Lower lobe of right lung (tissue), 2 donors: ENCODE results near the gene TNFSF13B. TPM values are rescaled to one million over a fixed set of nuclear protein-coding genes. Genes with fewer than 3 reads are reported as not detected.

Experiments used
- ATAC-seq, 2 donors: fragments of 200-7000 bp; cut with Tn5 transposase; one replicate each; pipeline ENCODE4 v1.9.1; 2020 to 2022; ENCODE audit warnings: mild to moderate bottlenecking in 2 of 2, moderate library complexity in 2 of 2
- DNase-seq: peaks from one replicate; pipeline ENCODE4 v3.0.0-alpha.2; 2020
- H3K27ac ChIP-seq: fragments of 200-600 bp; one replicate; pipeline ENCODE4 v1.8.0; 2022
- H3K27me3 ChIP-seq: fragments of 200-600 bp; one replicate; pipeline ENCODE4 v1.8.0; 2022; ENCODE audit warnings: low read depth
- H3K36me3 ChIP-seq: fragments of 200-600 bp; one replicate; pipeline ENCODE4 v1.8.0; 2022; ENCODE audit warnings: mild to moderate bottlenecking
- H3K4me1 ChIP-seq: fragments of 200-600 bp; one replicate; pipeline ENCODE4 v1.8.0; 2022
- H3K4me3 ChIP-seq: fragments of 200-600 bp; one replicate; pipeline ENCODE4 v1.8.0; 2022; ENCODE audit warnings: mild to moderate bottlenecking
- H3K9me3 ChIP-seq: fragments of 200-600 bp; one replicate; pipeline ENCODE4 v1.8.0; 2022
- CTCF ChIP-seq: fragments of 200-600 bp; IDR thresholded peaks from one replicate; pipeline ENCODE4 v1.8.0; 2022; ENCODE audit warnings: antibody characterized with exemption, mild to moderate bottlenecking
- intact Hi-C: fragments of 100-400 bp; cut with DNase I; formaldehyde crosslinking; loops from one replicate; pipeline ENCODE4 v1.11.0; 2022
- total RNA-seq: library from RNA; stranded (reverse); fragmentation: NEBNext Ultra II Directional; extraction: Animal tissue kit (Norgen Biotek cat#: 25700); gene quantifications from one replicate; pipeline ENCODE4 v1.2.1, GENCODE V29; 2021
- donor health status: DM: no; HTN: yes; CAD: no; lungs with severe emphysema.

The TNFSF13B gene
- total RNA-seq, 1 donor from 2014 or later: 26.6 TPM

- H3K4me1 ChIP-seq: no peaks in the 10 kb centered on the region
- no peak overlapping the region for H3K4me3 ChIP-seq
- no peaks in the 10 kb centered on the region for H3K9me3 ChIP-seq
- no peak for TF ChIP-seq CTCF
- DNase-seq (no peak), ATAC-seq (no peak)
- intact Hi-C loops: no loop called here
- H3K36me3 ChIP-seq: no peaks in the 10 kb centered on the region
- no peaks in the 10 kb centered on the region for H3K27me3 ChIP-seq
- no peak overlapping the region for H3K27ac ChIP-seq
Observed at GRCh38 chr13:108283110-108283509, 13.6 kb downstream of the TNFSF13B start.

- no peak for ATAC-seq
- no peak for DNase-seq
- Histone ChIP-seq H3K4me3 (no peak overlapping the region), H3K9me3 (no peaks in the 10 kb centered on the region), H3K36me3 (no peaks in the 10 kb centered on the region), H3K4me1 (no peaks in the 10 kb centered on the region), H3K27ac (no peak overlapping the region), H3K27me3 (no peaks in the 10 kb centered on the region)
- intact Hi-C loops: no loop called here
- TF ChIP-seq CTCF: no peak
Observed at GRCh38 chr13:108288741-108289140, 19.2 kb downstream of the TNFSF13B start.

GRCh38 chr13:108289819-108290218 is 20.3 kb downstream of the TNFSF13B start:
- no peak for DNase-seq
- ATAC-seq: no peak
- no peaks in the 10 kb centered on the region for H3K27me3 ChIP-seq
- H3K27ac ChIP-seq: no peak overlapping the region
- no peak for TF ChIP-seq CTCF
- no peaks in the 10 kb centered on the region for H3K4me1 ChIP-seq
- intact Hi-C loops: no loop called here
- H3K4me3 ChIP-seq: no peak overlapping the region
- no peaks in the 10 kb centered on the region for H3K9me3 ChIP-seq
- no peaks in the 10 kb centered on the region for H3K36me3 ChIP-seq

GRCh38 chr13:108297114-108297513 is 27.6 kb downstream of the TNFSF13B start:
- Histone ChIP-seq H3K4me1 (no peaks in the 10 kb centered on the region), H3K9me3 (peaks cover 4% of the 10 kb centered on the region), H3K36me3 (no peaks in the 10 kb centered on the region), H3K4me3 (no peak overlapping the region), H3K27ac (no peak overlapping the region), H3K27me3 (no peaks in the 10 kb centered on the region)
- ATAC-seq (no peak), DNase-seq (no peak)
- TF ChIP-seq CTCF: no peak
- intact Hi-C loops: no loop called here

- TF ChIP-seq CTCF: no peak
- ATAC-seq (no peak), DNase-seq (no peak)
- intact Hi-C loops: no loop called here
- H3K9me3 ChIP-seq: no peaks in the 10 kb centered on the region
- H3K4me3 ChIP-seq: no peak overlapping the region
- H3K4me1 ChIP-seq: no peaks in the 10 kb centered on the region
- no peaks in the 10 kb centered on the region for H3K36me3 ChIP-seq
- no peak overlapping the region for H3K27ac ChIP-seq
- H3K27me3 ChIP-seq: no peaks in the 10 kb centered on the region
Observed at GRCh38 chr13:108302279-108302678, 32.8 kb downstream of the TNFSF13B start.
